Measurements from ENCODE around the gene MTM1. TPM values are rescaled to one million over a fixed set of nuclear protein-coding genes. Genes with fewer than 3 reads are reported as not detected.

Gene MTM1
- total RNA-seq, 1 experiment from 2014 or later, result 6.4 TPM

DNA sequence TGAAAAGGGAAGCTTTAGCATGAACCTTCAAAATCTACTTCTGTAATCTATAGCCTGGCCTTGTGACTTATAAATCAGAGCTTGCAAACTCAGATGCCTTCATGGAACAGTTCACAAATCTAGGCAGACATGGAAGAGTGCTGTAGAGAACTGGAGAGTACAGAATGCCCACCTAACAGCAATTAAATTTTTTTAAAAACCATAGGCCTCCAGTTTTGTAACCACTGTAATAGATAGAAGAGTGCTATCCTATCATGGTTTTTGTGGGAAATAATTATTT is 135.2 kb downstream of the MTM1 start:
- DNase-seq (ENCODE audit: low read depth), result no peak

DNA sequence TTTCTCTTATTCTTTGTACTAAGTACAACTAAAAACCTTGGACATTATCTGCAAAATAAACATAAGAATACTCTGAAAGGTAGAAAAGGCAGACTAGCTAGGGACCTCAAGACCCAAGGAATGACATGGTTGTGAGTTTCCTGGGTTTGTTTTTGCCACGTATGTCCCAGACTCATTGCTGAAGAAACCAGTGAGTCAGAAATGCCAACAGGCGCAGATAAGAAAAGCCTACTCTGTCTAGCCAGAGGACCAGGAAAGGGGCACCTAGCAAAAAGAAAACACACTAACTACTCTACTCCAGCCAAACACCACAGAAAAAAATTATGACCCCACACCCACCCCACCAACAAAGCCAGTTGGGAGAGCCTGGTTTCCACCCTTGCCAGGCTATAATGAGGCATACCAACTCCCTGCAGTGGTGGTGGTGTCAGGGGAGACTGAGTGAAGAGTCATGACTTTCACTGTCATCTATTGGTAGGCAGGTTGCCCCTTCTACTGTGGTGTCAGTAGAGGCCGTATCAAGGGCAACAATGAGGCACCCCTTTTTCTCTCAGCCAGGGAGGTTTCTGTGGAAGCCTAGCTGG is 135.7 kb downstream of the MTM1 start:
- peak; percentile 80 for DNase-seq (ENCODE audit: low read depth)

DNA sequence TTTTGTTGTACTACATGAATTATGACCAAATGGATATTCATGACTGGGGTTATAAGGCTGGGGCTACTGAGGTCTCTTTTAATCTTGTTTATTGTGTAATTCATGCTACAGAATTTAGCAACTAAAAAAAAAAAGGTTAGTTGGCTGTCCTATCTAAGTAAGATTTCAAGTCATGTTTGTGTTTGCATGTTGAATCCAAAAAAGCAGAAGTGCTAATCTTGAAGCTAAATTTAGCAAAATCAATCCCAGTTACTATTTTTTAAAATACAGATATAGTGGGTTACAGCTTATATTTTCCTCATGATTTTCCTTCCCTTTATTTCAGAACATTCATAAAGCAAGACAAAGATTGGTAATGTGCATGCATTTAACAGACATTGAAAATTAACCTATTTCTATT is 144.2 kb downstream of the MTM1 start:
- no peak for DNase-seq (ENCODE audit: low read depth)

DNA sequence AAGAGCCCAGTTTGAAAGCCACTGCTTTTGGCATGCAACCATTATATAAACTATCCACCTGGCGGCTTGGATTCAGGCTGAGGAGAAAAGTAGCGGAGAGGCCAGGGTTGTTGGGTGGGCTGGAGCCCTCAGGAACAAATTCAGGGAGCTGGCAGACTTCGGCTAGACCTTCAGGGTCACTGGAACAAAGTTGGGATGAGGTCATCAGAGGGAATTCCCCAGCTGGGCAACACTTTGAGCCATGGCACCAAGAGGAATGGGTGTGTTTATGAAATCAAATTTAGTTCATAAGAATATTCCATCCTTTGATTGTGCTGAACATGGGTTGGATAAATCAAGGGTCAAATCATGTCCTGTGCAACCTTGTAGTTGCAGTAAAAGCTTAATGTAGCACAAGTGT is 146.8 kb downstream of the MTM1 start:
- no peak for DNase-seq (ENCODE audit: low read depth)

DNA sequence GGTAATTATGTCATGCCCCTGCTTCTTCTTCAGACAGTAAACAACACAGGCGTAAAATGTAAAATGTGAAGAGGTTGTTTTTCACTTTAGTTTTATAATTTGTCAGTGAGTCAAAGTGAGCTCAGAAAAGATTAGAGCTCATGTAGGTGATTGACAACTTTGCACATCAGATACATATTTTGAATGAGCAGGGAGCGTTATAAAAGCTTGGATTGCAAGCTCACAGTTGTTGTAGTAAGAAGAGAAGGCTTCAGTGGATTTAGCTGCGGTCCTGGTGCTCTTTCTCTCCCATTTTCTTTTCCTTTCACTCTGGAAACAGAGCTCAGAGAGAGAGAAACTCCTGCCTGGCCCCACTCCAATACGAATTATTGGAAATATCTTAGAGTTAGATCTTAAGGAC is 151.2 kb downstream of the MTM1 start:
- DNase-seq (ENCODE audit: low read depth), result no peak

Other genes with a start within 250 kb of the MTM1 start
- gene MAMLD1, start 205.3 kb upstream of the MTM1 start, total RNA-seq (2014; rRNA removed; shearing (Covaris generic)), result 1.7 and 3.0 TPM in 2 replicates
- 6.5 and 10.7 TPM in 2 replicates for gene MTMR1, start 124.8 kb downstream of the MTM1 start, total RNA-seq (2014; rRNA removed; shearing (Covaris generic))

All from HT1080 (cell line).